HG03378 (cell line): Measurements from ENCODE around the gene INPP5B.
"Not testable (repeated sequence)": the region's sequence is repeated elsewhere in the genome, so short reads cannot be mapped to it uniquely, and the experiment has no call there.

ENCODE experiments used
- ATAC-seq: cut with Tn5 transposase; IDR thresholded peaks from one replicate; pipeline ENCODE4 v1.9.1; 2021; ENCODE audit warnings: mild to moderate bottlenecking, moderate library complexity; ENCODE audit not compliant: unreplicated experiment

INPP5B gene

GRCh38 chr1:37948841-37949240, 2.0 kb upstream of the INPP5B start:
- ATAC-seq: no peak

GRCh38 chr1:37948166-37948565, 1.3 kb upstream of the INPP5B start:
- ATAC-seq: no peak

GRCh38 chr1:37947364-37947763, 511 bp upstream of the INPP5B start:
- ATAC-seq: no peak

GRCh38 chr1:37945743-37946702, 830 bp downstream of the INPP5B start:
- ATAC-seq: no peak

- no peak for ATAC-seq
Observed at GRCh38 chr1:37945251-37945650, 1.6 kb downstream of the INPP5B start.

GRCh38 chr1:37944816-37945215, 2.0 kb downstream of the INPP5B start:
- no peak for ATAC-seq

- no peak for ATAC-seq
Observed at GRCh38 chr1:37944086-37944763, 2.6 kb downstream of the INPP5B start.

GRCh38 chr1:37940299-37940947, 6.4 kb downstream of the INPP5B start:
- ATAC-seq: no peak

GRCh38 chr1:37936760-37937159, 10.1 kb downstream of the INPP5B start:
- ATAC-seq: not testable (repeated sequence)

- ATAC-seq: no peak
Observed at GRCh38 chr1:37932759-37933158, 14.1 kb downstream of the INPP5B start.

GRCh38 chr1:37931361-37932158, 15.3 kb downstream of the INPP5B start:
- peak; percentile 72 for ATAC-seq

- ATAC-seq: no peak
Observed at GRCh38 chr1:37931102-37931360, 15.8 kb downstream of the INPP5B start.

- no peak for ATAC-seq
Observed at GRCh38 chr1:37930246-37931101, 16.4 kb downstream of the INPP5B start.

GRCh38 chr1:37926038-37926924, 20.6 kb downstream of the INPP5B start:
- peak; percentile 44 for ATAC-seq

- ATAC-seq: no peak
Observed at GRCh38 chr1:37925316-37925715, 21.5 kb downstream of the INPP5B start.

- ATAC-seq: no peak
Observed at GRCh38 chr1:37923551-37923889, 23.3 kb downstream of the INPP5B start.

- ATAC-seq: peak; percentile 56
Observed at GRCh38 chr1:37922767-37923550, 23.9 kb downstream of the INPP5B start.

- no peak for ATAC-seq
Observed at GRCh38 chr1:37919277-37919676, 27.6 kb downstream of the INPP5B start.
